ENCODE data around the gene KANSL1.

KANSL1 gene

DNA sequence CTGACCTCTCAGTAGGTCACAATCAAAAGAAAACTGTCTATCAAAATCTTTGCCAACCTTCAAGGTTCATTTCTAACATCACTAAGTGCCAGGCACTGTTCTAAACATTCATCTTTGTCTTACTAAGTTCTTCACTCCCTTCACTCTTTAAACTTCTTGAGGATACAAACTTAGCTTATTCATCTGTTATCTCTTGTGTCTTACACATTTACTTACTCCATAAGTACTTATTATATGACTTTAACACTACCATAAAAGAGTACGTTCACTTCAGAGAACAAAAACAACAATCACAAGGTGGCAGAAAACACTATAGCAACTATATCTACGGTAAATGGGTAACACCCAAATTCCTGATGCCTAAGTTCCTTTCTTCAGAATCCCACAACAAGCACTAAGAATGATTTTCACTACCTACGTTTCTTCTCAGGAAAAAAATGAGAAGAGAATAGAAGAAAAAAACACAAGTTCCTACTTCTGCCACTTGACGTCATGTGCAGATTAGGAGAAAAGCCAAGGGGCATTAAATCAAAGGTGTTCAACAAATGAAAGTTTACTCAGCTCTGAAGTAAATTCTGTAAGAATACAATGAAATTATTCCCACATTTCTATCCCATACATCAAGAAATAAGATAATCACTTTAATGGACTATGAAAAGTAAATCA lies 29.2 kb downstream of the KANSL1 start:
- no peak for DNase-seq

DNA sequence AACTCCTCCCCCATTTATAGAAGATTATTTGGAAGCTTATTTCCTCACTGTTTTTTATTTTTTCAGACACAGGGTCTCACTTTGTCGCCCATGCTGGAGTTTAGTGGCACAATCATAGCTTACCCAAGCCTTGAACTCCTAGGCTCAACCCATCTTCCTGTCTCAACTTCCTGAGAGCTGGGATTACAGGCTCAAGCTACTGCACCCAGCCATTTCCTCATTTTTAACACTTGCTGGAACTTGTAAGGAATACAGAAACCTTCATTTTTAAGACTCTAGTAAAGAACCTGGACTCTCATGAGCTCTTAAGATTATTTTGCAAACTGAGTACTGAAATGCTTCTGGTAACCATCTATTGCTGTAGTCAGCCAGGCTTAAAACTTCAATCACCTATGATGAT lies 29.9 kb downstream of the KANSL1 start:
- no peak for DNase-seq

DNA sequence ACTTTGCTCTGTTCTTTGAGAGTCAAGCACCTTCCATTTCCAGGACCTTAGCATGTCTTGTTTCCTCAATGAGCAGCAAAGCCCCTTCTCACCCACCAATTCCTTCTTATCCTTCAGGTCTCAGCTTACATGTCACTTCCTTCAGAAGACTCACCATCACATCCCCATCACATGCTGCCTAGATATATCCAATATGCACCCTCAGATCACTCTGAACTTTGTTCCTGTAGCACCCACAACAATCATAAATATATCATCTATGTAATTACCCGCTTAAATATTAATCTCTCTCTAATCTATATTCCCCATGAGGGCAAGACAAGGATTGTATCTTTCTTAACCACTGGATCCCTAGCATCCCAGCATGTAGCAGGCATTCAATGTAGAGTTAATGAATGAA lies 30.4 kb downstream of the KANSL1 start:
- DNase-seq = no peak

DNA sequence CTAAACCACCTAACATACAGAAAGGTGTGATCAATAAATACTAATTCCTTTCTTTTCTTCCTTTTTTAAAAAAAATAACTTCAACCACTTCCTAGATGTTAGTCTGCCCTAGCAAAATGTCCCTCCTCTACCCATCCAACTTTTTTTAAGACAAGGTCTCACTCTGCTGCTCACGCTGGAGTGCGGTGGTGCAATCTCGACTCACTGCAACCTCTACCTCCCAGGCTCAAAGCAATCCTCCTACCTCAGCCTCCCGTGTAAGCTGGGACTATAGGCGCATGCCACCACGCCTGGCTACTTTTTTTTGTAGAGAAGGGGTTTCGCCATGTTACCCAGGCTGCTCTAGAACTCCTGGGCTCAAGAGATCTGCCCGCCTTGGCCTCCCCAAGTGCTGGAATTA lies 33.1 kb downstream of the KANSL1 start:
- no peak for DNase-seq

DNA sequence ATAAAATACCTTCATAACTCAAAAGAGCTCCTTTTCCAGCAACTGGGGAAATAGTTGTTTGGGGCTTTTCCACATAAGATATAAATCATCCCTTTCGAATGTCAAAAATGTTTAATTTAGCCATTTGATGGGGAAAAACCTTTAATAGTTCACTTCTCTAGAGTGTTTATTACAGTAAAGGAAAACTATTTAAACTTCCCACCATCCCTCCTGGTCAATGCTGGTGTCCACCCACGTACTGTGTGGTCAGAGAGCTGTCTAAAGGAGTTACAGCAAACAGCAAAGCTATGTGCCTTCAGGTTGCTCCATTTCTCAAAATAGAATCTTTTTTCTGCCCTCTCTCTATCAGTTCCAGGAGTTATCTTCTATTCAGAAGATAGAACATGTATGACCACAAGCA lies 33.5 kb downstream of the KANSL1 start:
- DNase-seq = no peak

DNA sequence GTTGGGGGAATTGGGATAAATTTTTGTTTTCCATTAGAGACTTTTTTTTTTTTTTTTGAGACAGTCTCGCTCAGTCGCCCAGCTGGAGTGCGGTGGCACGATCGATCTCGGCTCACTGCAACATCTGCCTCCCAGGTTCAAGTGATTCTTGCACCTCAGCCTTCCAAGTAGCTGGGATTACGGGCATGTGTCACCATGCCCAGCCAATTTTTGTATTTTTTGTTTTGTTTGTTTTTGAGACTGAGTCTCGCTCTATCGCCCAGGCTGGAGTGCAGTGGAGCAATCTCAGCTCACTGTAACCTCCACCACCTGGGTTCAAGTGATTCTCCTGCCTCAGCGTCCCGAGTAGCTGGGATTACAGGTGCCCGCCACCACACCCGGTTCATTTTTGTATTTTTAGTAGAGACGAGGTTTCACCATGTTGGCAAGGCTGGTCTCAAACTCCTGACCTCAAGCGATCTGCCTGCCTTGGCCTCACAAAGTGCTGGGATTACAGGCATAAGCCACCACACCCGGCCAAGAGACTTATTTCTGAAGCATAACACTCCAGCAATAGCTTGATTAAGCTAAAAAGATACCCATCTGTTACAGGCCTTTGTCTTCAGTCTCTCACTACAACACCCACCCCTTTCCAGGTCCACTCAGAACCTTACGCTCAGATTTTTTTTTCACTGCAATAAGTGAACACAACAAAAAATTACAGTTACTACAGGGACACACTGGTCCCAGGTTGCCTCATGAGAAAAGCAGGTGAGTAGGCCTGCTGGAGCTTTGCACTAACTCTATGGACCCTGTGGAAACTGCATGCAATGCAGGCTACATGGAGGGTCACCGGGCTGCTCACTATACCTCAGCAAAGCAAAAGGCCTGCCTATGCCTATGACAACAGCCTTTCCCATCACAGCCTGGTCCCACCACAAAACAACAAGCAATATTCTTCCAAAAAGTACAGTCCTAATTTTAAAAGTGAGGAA lies 34.6 kb downstream of the KANSL1 start:
- DNase-seq = no peak

DNA sequence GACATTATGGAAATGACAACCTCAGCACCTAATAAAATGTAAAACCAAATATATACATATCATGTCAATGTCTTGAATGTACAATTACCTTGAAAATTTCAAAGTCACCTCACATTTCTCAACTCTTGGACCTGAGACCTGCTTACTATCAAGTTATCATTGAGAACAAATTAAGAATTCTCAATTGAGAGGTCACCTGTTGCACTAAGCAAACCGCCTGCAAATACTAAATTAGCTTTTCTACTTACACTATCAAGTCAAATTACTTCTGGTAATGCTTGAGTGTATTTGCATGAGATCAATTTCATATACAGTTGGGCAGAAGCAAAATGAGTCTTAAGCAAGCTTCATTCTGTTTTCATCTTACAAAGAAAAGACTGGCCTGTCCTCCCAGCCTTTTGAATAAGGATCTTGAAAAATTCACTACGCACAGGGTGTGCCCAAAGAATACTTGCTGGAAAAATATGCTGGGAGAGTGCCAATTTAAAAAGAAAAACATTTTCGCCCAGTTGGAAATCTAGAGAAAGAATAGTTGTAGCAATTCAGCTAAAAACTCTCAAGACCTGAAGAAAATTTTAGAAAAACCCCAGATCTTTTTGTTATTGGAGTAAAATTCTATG lies 35.7 kb downstream of the KANSL1 start:
- no peak for DNase-seq

DNA sequence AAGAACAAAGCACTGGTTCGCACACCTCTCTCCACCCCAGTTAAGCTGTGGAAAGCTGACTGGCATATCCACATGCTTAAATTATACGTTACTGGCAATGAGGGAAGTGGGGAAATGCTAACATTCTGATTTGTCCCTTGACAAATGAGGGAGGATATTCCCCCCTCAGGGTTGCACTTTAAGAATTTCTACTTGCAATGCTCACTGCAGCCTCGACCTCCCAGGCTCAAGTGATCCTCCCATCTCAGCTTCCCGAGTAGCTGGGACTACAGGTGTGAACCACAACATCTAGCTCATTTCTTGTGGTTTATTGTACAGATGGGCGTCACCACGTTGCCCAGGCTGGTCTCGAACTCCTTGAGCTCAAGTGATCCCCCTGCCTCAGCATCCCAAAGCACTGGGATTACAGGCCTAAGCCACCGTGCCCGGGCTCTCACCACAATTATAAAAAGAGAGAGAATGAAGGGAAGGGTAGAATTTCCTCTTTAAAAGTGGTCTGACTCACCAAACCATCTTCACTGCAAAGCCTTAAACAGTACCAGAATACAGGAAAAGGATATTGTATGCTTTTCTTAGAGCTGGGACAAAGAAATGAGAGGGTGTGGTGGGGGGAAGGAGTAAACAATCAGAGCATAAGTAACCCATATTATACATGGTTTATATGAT lies 38.9 kb downstream of the KANSL1 start:
- no peak for DNase-seq

DNA sequence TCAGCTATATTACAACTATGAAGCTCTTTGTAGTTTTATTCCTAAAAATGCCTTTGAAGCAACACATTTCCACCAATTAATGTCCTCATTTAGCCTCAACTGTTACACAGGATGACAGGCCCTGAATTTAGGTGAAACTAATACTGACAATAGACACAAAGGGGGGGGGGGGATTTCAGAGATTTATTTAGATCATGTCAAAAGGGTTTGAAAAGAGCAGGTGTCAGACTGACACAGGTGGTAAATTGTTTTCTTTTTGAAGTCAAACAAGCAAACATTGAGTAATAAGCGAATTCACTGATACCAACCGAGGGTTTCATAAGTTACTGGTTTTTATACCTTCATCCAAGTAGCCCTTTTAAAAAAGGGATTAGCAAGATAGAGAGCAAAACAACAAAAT lies 40.8 kb downstream of the KANSL1 start:
- no peak for DNase-seq

DNA sequence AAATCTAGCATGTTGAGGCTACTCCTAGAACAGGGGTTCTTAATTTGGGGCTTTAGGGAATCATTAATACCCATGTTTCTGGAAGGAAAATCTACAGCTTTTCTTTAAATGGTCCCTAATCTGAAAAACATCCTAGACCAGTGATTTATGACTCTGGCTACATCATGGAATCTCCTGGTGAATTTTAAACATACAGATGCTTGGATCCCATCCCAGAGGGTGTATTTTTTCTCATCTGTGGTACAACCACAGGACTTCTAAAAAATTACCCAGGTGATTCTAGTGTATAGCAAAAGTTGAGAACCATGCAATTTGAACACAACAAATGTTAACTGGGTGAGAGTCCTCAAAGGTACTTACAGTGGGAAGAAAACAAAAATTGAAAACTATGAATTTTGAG lies 41.5 kb downstream of the KANSL1 start:
- no peak for DNase-seq

DNA sequence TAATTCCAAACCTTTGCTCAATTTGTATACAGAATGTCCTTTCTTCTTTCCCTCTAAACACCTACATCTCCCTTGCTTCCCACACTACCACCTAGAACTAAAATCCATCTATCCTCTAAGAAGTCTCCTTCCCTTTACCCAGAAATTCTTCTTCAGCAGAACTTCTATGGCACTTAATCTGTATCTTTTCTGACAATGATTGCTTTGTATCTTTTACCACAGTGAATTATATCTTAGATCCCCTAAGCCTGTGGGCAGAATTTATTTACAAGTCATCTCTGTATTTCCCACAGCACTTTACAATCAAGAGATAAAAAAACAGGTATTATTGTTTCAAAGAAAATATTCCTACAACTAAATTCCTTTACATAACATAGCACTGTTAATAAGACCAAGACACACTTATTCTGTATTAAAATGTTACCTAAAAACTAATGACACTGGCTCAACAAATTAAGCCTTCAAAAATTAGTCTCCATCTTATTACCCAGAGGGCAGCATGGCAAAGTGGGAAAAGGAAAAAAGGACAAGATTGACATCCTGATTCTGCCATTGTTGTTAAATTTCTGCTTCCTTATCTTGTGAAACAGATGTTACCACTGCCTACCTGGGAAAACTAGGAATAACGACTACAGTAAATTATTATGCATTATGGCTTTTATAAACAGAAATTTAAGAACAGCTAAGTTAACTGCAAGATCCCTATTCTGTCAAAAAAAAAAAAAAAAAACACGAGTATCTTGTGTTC lies 42.8 kb downstream of the KANSL1 start:
- DNase-seq = no peak

DNA sequence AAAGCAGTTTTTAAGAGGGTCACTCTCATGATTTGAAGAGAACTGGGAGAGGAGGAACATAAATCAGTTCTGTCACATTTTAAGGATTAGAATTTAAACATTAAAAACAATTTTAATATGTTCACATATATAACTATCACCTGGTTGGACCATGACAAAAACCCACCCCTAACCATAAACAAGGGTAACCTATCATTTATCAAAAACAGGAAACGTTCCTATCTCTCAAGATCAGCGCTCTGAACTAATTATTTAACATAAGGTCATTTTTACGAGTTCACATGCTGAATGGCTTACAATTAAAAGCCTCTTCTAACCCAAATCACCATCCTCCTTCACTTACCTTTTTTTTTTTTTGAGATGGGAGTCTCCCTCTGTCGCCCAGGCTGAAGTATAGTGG lies 45.0 kb downstream of the KANSL1 start:
- DNase-seq = no peak

DNA sequence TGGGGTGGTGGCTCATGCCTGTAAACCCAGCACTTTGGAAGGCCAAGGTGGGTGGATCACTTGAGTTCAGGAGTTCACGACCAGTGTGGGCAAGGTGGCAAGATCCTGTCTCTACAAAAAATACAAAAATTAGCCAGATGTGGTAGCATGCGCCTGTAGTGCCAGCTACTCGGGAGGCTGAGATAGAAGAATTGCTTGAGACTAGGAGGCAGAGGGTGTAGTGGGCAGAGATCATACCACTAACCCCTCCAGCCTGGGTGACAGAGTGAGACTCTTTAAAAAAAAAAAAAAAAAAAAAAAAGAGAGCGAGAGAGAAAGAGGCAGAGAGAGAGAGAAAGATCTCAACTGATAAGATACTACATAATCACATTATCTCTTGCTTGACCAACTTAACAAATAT lies 45.9 kb downstream of the KANSL1 start:
- no peak for DNase-seq

DNA sequence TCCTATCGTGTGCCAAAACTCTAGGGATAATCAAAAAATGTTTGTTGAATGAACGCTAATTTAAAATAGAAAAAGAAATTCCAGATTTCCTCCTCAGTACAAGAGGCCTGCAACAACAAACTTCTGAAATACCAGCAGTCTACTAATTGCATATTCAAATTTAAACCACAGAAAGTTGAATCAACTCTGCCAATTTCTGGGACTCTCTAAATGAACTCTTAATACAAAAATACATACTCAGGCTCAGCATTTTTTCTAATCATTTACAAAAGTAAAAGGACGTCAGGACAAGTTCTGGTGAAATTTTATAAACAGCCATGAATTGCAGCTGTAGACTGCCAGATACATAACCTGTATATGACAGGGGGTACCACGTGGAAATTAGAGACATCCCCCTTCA lies 49.0 kb downstream of the KANSL1 start:
- DNase-seq = no peak

DNA sequence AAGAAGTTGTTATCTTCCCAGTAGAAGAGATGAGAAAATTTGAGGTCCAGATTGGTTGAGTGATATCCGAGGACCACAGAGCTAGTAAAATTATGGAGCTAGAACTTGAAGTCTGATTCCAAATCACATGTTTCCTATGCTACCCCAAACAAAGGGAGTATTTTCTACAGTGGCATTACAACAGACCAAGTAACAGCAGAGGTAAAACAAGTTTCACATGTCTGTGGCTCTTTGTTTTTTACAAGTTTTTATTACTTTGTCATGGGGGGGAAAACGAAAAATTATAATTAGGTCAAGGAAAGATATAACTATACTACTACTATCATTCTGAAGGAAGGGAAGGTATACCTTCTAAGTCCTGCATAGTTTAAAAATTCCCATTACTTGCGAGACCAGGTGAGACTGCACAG lies 49.4 kb downstream of the KANSL1 start:
- DNase-seq = no peak

DNA sequence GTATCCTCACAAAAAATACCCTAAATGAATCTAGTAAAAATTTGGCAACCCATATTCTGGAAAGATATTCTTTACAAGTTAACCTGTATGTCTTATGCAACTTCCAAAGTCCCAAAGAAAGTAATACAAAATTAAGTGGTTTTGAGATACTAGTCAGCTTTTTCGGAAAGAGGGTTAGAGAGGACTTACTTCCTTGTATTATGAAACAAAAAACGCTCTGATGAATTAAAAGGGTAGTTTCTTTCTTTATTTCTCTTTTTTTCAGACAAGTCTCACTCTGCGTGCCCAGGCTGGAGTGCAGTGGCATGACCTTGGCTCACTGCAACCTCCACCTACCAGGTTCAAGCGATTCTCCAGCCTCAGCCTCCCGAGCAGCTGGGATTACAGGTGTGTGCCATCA lies 51.6 kb downstream of the KANSL1 start:
- DNase-seq = no peak

DNA sequence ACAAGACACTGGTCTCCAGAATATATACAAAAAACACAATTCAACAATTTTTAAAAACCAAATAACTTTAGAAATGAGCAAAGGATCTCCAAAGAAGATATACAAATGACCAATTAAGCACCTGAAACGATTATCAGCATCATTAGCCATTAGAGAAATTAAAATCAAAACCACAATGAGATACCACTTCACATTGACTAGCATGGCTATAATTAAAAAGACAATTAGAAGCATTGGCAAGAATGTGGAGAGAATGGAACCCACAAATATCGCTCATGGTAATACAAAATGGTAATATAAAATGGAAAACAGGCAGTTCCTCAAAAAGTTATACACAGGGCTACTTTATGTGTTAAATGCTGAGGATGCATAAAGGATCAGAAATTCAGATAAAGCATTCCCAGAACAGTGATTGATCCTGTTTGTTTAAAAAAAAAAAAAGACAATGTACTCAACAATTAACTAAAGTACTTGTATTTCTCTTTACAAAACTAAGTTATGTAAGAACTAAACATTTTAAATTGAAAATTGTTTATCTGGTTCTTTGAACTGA lies 52.5 kb downstream of the KANSL1 start:
- DNase-seq = no peak

DNA sequence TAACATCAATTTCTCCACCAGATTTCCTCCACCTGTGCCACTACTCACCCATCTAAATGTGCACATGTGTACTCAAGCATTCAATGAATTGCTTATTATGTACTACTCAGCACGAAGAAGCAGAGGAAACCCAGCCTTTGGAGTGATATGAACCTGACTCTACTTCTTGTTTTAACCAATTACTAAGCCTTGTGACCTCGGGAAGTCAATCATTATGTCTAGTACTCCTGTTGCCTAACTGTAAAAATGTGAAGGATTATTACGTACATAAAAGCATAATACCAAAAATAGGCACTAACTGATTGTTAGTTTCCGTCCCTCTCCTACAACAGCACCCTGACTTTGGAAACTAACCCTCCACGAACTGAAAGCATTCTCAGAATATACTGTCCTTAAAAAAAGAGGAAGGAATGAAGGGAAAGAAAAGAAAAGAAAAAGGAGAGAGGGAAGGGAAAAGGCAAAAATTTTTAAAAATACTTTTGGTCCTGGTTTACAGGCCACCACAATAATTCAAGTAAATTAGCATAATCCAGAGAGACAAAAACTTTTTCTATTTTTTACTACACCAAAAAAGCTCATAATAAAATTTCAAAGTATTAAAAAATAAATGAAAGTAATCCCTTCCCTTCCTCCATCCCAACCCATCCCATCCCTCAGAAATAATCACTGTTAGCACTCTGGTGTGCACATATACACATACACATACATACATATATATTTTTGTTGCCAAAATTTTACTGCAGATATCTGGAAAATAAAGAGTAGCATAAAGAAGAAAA lies 53.6 kb downstream of the KANSL1 start:
- no peak for DNase-seq

DNA sequence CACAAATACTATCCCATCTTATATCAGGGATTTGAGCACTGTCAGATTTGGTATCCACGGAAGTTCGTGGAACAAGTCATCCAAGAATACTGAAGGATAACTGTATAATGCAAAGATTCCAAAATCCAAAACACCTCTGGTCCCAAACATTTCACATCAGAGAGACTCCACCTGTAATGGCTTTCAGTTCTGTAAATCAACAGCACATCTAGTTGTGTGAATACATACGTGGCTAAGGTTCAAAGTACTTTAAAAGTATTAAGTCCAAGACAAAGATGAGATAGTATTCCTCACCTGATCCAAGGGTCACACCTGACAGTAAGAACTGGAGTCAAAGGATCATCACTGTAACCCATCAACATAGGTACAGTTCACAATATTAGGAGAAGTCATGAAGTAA lies 54.8 kb downstream of the KANSL1 start:
- no peak for DNase-seq

DNA sequence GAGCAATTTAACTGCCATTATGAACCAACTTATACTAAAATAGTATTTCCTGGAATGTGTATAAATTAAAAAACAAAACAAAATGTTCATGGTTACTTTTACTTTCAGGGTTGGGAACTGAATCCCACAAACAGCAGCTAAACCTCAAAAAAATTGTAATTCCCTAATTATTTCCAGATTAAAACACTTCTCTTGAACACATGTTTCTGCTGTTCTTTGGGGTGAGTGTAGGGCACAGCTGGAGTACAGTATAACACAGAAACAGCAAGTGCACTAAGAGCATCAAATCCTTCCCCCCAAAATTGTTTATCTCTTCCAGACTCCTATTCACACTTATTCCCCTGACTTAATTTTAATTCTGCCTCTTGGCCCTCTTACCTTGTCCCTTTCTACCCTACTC lies 56.4 kb downstream of the KANSL1 start:
- DNase-seq = no peak

DNA sequence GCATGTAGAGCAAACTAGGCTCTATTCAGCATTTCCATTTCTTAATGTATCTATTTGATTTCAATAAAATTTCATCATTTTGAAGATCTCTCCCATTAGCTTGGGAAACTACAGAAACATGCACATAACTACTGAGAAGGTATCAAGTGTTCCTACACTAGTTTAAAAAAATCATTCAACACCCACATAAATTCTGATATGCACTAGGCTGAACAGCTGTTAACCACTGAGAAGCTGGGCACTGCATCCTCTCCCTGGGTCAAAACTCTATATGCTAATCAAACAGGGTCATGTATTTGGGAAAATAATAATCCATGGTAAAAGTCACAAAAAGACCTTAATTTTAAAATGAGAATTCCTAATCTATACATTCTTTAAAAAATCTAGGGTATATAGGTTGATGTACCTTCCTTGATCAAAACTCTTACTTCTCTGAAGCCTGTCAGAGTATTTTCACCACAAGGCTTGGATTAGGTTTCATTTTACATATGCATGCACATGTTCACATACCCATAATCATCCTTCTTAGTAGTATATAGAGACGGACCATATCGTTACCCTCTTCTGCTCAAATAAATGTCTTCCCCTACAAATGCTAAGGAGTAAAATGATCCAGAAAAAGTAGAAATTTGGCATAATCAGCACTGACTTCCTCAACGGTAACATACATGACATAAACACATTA lies 57.2 kb downstream of the KANSL1 start:
- no peak for DNase-seq

Data from stimulated activated CD4-positive, alpha-beta T cell treated with anti-CD3 and anti-CD28 coated beads, Interleukin-4, amount 100 ng/mL, for 1 hour (primary cell).